ENCODE results near the gene C17orf50. TPM values are rescaled to one million over a fixed set of nuclear protein-coding genes. Genes with fewer than 3 reads are reported as not detected.
A peak's percentile ranks its signal among the peaks of the same experiment; 100 is the strongest.

C17orf50 gene
- polyA plus RNA-seq, 1 donor (not counting 4 experiments of a cell fraction or from before 2014, with no cell fraction given): not detected

- Histone ChIP-seq H3K79me2 (ENCODE audit: control insufficient read depth, insufficient read depth, low read length) (peaks cover 4% of the 10 kb centered on the region), H3K4me1 (ENCODE audit: control insufficient read depth, extremely low read depth, insufficient read depth, low read length) (peaks cover 23% of the 10 kb centered on the region), H3K9ac (ENCODE audit: control insufficient read depth, extremely low read depth, insufficient read depth, low read length) (no peak overlapping the region), H3K36me3 (ENCODE audit: control insufficient read depth in 2 of 2, extremely low read depth in 1 of 2, insufficient read depth in 2 of 2, low read length in 2 of 2) (no peaks in the 10 kb centered on the region), H4K20me1 (ENCODE audit: control insufficient read depth, extremely low read depth, insufficient read depth, low read length) (no peaks in the 10 kb centered on the region), H3K27me3 (ENCODE audit: control insufficient read depth, extremely low read depth, insufficient read depth, low read length) (no peaks in the 10 kb centered on the region), H2AFZ (ENCODE audit: control insufficient read depth, low read length) (no peak overlapping the region), H3K4me3 (ENCODE audit: control insufficient read depth in 2 of 3, extremely low read depth in 1 of 3, insufficient read depth in 2 of 3, low read depth in 1 of 3, low read length in 3 of 3) (no peak overlapping the region), H3K27ac (ENCODE audit: control insufficient read depth, insufficient read depth, low read length) (no peak overlapping the region), H3K9me3 (ENCODE audit: control insufficient read depth, low read depth, low read length) (no peaks in the 10 kb centered on the region), H3K9me1 (ENCODE audit: control insufficient read depth, extremely low read depth, insufficient read depth, low read length) (no peaks in the 10 kb centered on the region), H3K4me2 (ENCODE audit: control insufficient read depth, extremely low read depth, insufficient read depth, low read depth, low read length) (no peak overlapping the region)
- no peak for FAIRE-seq
- dilution Hi-C loops (cut with MboI; ENCODE audit: extremely low pct_ligation_motif_present, low sequenced_read_pairs): no loop called here
- TF ChIP-seq EZH2 (IDR thresholded peaks at IDR 0.05; ENCODE audit: low read length) (no peak), CTCF (optimal IDR thresholded peaks at IDR 0.05 in 1 of 3, IDR thresholded peaks at IDR 0.05 in 1 of 3, conservative IDR thresholded peaks at IDR 0.05 in 1 of 3; ENCODE audit: extremely low read depth in 1 of 3, insufficient read depth in 2 of 3, low read length in 3 of 3) (peak; percentile 86 to 98 (median 87))
- DNase-seq (ENCODE audit: low read depth, low spot score): no peak
Observed at GRCh38 chr17:35804658-35805192, 44.0 kb downstream of the C17orf50 start.

- Histone ChIP-seq H3K27ac (ENCODE audit: control insufficient read depth, insufficient read depth, low read length) (peak overlapping the region; percentile 99), H3K27me3 (ENCODE audit: control insufficient read depth, extremely low read depth, insufficient read depth, low read length) (no peaks in the 10 kb centered on the region), H4K20me1 (ENCODE audit: control insufficient read depth, extremely low read depth, insufficient read depth, low read length) (peaks cover 6% of the 10 kb centered on the region), H3K9me1 (ENCODE audit: control insufficient read depth, extremely low read depth, insufficient read depth, low read length) (peaks cover 2% of the 10 kb centered on the region), H3K79me2 (ENCODE audit: control insufficient read depth, insufficient read depth, low read length) (peaks cover 32% of the 10 kb centered on the region), H2AFZ (ENCODE audit: control insufficient read depth, low read length) (no peak overlapping the region), H3K36me3 (ENCODE audit: control insufficient read depth in 2 of 2, extremely low read depth in 1 of 2, insufficient read depth in 2 of 2, low read length in 2 of 2) (peaks cover 0 to 4% of the 10 kb centered on the region in 2 experiments), H3K4me1 (ENCODE audit: control insufficient read depth, extremely low read depth, insufficient read depth, low read length) (peaks cover 30% of the 10 kb centered on the region), H3K9ac (ENCODE audit: control insufficient read depth, extremely low read depth, insufficient read depth, low read length) (no peak overlapping the region), H3K4me3 (ENCODE audit: control insufficient read depth in 2 of 3, extremely low read depth in 1 of 3, insufficient read depth in 2 of 3, low read depth in 1 of 3, low read length in 3 of 3) (no peak overlapping the region), H3K4me2 (ENCODE audit: control insufficient read depth, extremely low read depth, insufficient read depth, low read depth, low read length) (peak overlapping the region; percentile 95), H3K9me3 (ENCODE audit: control insufficient read depth, low read depth, low read length) (no peaks in the 10 kb centered on the region)
- dilution Hi-C loops (cut with MboI; ENCODE audit: extremely low pct_ligation_motif_present, low sequenced_read_pairs): no loop called here
- no peak for FAIRE-seq
- no peak for DNase-seq (ENCODE audit: low read depth, low spot score)
- TF ChIP-seq CTCF (optimal IDR thresholded peaks at IDR 0.05 in 1 of 3, IDR thresholded peaks at IDR 0.05 in 1 of 3, conservative IDR thresholded peaks at IDR 0.05 in 1 of 3; ENCODE audit: extremely low read depth in 1 of 3, insufficient read depth in 2 of 3, low read length in 3 of 3) (no peak), EZH2 (IDR thresholded peaks at IDR 0.05; ENCODE audit: low read length) (no peak)
Observed at GRCh38 chr17:35807371-35808144, 46.9 kb downstream of the C17orf50 start.
